ENCODE results near the gene GPR42.
A peak's percentile ranks its signal among the peaks of the same experiment; 100 is the strongest.
"Not testable (repeated sequence)": the region's sequence is repeated elsewhere in the genome, so short reads cannot be mapped to it uniquely, and the experiment has no call there.

Gene GPR42

DNA sequence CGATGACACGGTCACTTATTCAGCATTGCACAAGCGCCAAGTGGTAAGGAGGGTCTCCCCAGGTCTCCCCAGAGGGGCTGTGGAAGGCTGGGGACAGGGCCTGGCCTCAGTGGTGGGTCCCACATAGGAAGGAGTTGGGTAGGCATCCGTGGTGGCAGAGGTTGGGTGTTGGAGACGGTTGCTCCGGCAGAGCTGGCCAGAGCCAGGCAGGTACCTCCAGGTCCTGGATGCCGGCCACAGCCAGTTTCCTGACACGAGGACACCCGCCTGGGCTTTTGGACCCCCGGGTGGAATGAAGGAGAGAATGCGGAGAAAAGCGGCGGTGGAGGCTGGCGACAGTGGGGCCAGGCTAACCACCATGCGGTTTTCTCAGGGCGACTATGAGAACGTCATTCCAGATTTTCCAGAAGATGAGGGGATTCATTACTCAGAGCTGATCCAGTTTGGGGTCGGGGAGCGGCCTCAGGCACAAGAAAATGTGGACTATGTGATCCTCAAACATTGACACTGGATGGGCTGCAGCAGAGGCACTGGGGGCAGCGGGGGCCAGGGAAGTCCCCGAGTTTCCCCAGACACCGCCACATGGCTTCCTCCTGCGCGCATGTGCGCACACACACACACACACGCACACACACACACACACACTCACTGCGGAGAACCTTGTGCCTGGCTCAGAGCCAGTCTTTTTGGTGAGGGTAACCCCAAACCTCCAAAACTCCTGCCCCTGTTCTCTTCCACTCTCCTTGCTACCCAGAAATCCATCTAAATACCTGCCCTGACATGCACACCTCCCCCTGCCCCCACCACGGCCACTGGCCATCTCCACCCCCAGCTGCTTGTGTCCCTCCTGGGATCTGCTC is 24.4 kb upstream of the GPR42 start:
- DNase-seq (ENCODE audit: extremely low spot score, insufficient read length, low read depth) (no peak), FAIRE-seq (peak; percentile 88)

DNA sequence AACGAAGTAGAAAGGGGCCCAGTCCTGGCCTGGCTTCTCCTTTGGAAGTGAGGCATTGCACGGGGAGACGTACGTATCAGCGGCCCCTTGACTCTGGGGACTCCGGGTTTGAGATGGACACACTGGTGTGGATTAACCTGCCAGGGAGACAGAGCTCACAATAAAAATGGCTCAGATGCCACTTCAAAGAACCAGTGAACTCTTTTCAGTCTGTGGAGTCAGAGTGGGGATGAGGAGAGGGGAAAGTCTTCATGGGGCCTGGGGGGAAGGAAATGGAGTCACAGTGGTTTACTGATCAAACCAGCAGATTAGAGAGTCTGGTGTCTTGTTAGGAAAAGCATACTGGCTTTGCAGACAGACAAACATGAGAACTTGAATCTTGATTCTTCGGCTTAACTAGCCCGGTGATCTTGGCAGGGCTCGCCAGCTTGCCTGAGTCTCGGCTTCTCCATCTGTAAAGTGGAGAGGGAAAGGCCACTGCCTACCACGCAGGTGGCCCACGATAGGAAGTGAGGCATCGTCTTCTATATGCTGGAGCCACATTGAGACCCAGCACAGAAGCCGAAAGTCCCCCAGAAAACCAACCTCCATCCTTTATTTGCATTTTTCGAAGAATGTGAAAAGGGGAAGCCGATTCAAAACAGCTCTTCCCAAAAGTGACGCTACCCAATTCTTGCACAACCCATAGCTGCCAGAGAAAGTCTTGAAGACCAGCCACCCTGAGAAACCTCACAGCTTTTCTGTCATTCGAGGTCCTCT is 23.5 kb upstream of the GPR42 start, which contains the start of gene FFAR1:
TSS of gene FFAR1 (plus strand) at position 732 of the 759 bp plus-strand sequence. CDS start 3,650 bp downstream, outside the sequence.
- FAIRE-seq (peak; percentile 95), DNase-seq (ENCODE audit: extremely low spot score, insufficient read length, low read depth) (no peak)

DNA sequence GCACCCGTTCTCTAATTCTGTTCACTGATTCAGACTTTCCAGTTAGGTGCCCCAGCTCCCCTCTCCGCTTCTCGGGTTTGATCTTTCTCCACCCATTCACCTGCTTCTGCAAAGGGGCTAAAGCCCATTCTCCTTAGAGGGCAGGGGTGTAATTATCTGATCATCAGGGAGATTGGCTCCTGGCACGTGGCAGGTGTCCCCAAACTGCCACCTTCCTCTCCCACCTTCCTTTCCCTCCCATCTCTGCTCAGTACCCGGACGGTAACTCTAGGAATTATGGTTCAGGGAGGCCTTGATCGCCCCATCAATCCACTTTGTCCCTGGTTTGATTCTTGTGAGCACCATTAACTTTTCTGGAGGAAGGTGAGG is 23.0 kb upstream of the GPR42 start:
- FAIRE-seq (no peak), DNase-seq (ENCODE audit: extremely low spot score, insufficient read length, low read depth) (no peak)

DNA sequence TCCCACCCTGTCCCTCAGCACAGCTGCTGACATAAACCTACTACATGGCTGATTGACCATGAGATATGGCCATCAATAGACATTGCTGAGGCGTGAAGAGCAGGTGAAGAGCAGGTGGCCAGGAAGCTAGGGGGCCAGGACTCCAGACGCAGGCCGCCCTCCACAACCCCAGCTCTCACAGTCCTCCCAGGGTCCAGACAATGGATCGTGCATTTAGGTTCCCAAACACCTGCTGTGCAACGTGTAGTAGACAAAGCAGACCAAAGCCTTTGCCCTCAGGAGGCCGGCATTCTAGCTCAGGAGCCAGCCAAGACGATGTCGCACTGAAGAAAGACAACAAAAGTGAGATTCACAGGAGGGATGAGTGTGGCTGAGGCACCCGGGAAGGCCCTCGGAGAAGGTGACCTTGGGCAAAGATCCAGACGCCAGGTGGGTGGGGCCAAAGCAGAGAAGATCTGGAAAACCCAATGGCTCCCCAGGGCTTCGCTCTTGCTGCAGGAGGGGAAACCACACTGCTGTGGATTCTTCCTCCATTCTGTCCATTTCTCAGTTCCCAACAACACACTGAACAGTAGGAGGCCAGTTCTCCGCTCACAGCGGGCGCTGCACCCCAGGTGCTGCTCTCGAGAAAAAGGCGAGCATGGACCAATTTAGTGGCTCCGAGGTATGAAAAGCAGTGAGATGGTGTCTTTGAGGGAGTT is 21.8 kb upstream of the GPR42 start:
- DNase-seq (ENCODE audit: extremely low spot score, insufficient read length, low read depth) = no peak
- FAIRE-seq = peak; percentile 64

DNA sequence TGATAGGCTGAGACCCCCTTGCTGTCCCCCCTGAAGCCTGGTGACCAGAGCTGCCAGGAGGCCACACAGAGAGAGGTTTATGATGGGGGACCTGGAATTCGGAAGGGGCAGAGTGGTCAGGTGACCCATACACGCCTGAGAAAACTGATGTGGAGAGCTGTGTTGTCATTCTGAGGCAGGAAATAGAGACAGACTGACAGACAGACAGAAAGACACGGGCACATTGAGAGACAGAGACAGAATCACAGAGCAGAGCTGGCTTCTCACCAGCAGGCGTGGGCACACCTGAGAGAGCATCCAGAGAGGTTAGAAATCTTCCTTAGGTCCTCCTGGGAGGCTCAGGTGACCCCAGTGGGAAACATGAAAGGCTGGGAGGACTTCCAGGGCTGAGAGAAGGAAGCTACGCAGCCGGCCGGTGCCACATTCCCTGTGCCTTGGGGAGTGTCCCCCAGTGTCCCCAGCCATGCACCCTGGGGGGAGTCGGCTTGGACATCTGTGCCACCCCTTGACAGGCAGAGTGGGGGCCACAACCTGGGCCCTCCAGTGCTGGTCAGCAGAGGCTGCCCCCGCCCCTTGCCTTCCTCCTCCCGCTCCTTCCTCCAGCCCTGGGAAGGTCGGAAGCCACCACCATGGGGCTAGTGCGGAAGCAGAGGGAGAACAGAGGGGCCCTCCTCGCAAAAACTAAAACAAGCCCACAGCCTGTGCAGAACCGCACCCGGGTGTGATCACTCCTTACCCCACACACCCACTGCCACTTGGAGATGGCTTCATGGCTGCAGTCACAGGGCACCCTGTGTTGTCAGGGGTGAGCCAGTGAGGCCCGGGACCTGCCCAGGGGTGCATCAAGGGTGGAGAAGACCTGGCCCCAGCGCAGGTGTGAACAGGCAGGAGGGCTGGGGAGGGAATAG is 21.0 kb upstream of the GPR42 start:
- peak; percentile 50 for FAIRE-seq
- DNase-seq (ENCODE audit: extremely low spot score, insufficient read length, low read depth) = no peak

DNA sequence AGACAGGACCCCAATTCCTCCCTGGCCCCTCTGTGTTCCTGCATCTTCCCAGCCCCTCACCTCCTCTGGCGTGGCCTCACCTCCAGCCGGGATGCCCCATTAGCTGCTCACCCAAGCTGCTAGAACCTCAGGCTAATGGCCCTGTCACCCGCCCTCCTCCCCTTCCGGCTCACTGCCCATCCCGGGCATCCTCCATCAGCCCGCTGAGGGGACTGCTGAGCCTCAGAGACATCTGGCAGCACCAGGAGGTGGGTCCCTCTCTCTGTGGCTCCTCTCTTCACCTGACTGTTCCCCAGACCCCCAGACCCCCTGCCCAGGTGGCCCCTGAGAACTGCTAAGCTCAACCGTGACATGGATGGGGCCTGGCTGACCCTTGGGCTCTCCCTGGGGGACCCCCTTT is 20.3 kb upstream of the GPR42 start:
- no peak for DNase-seq (ENCODE audit: extremely low spot score, insufficient read length, low read depth)
- FAIRE-seq = no peak

DNA sequence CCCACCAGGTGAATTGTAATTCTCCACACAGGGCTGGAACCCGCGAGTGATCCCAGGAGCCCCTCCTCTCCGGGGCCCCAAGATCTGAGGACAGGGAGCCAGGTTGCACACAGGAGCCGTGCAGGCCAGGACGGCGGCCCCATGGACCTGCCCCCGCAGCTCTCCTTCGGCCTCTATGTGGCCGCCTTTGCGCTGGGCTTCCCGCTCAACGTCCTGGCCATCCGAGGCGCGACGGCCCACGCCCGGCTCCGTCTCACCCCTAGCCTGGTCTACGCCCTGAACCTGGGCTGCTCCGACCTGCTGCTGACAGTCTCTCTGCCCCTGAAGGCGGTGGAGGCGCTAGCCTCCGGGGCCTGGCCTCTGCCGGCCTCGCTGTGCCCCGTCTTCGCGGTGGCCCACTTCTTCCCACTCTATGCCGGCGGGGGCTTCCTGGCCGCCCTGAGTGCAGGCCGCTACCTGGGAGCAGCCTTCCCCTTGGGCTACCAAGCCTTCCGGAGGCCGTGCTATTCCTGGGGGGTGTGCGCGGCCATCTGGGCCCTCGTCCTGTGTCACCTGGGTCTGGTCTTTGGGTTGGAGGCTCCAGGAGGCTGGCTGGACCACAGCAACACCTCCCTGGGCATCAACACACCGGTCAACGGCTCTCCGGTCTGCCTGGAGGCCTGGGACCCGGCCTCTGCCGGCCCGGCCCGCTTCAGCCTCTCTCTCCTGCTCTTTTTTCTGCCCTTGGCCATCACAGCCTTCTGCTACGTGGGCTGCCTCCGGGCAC is 19.3 kb upstream of the GPR42 start:
- no peak for DNase-seq (ENCODE audit: extremely low spot score, insufficient read length, low read depth)
- no peak for FAIRE-seq

DNA sequence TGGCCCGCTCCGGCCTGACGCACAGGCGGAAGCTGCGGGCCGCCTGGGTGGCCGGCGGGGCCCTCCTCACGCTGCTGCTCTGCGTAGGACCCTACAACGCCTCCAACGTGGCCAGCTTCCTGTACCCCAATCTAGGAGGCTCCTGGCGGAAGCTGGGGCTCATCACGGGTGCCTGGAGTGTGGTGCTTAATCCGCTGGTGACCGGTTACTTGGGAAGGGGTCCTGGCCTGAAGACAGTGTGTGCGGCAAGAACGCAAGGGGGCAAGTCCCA is 18.8 kb upstream of the GPR42 start:
- FAIRE-seq (no peak), DNase-seq (ENCODE audit: extremely low spot score, insufficient read length, low read depth) (no peak)

DNA sequence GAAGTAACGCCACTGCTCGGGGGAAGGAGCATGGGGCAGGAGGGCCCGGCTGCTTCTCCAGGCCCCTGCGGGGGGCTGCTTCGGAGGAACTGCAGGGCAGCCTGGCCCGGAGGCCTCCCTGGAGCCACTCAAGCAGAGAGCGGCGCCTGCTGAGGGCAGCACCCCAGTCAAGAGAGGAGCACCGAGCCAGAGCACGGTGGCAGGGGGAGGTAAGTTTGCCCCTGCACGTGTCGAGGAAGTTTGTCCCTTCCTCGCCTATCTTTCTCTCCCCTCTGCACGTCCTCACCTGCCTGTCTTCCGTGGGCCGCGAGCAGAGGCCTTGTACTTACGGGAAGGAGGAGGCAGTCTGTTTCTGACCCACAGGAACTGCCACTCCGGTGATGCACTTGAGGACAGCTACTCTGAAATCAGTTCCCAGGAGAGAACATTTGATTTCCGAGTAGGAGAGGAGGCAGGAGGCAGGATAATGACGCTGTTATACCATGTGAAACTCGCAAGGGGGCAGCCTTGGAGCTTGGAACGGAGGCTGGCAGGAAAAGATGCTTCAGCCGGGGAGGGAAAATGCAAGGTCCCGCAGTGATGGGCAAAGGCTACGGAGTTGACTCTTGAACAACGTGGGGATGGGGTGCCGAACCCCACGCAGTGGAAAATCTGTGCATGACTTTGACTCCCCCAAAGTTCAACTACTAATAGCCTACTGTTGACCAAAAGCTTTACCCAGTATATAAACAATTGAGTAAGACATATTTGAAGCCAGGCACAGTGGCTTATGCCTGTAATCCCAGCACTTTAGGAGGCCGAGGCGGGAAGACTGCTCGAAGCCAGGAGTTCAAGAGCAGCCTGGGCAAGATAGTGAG is 18.2 kb upstream of the GPR42 start:
- FAIRE-seq (peak; percentile 94), DNase-seq (ENCODE audit: extremely low spot score, insufficient read length, low read depth) (no peak)

DNA sequence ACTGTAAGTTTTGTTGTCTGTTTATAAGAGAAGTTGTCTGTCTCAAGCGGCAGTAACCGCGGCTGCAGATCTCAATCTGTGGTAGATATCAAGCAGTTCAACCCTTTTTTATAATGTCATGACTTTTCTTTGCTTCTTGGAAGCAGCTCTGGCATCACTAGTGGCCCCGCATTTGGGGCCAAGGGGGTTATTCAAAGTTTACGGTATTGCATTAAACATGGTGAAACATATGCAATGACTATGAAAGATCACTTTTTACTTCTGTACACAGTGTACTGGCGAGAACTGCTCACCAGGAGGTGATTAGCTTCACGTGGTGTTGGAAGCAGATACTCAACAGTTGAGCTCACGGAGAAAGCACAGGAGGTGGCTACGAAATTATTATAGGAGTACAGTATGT is 17.2 kb upstream of the GPR42 start:
- DNase-seq (ENCODE audit: extremely low spot score, insufficient read length, low read depth) = no peak

DNA sequence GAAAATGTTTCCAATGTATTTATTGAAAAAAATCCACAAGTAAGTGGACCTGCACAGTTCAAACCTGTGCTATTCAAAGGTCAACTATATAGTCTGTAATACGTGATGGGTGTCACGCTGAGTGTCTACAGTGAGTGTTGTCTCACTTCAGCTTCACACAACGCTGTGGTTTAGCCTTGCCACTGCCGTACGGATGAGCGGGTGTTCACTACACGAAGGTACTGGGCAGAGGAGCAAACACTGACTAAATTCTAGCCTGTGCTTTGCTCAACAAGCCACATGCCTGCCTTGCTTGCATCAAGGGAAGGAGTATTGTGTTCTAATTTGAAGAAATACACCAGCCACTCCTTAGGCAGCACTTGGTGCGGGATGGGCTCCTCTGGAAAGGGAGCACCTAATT is 16.0 kb upstream of the GPR42 start:
- FAIRE-seq (no peak), DNase-seq (ENCODE audit: extremely low spot score, insufficient read length, low read depth) (no peak)

More for the DNA sequence above, 17.2 kb upstream of the GPR42 start:
- FAIRE-seq = no peak

DNA sequence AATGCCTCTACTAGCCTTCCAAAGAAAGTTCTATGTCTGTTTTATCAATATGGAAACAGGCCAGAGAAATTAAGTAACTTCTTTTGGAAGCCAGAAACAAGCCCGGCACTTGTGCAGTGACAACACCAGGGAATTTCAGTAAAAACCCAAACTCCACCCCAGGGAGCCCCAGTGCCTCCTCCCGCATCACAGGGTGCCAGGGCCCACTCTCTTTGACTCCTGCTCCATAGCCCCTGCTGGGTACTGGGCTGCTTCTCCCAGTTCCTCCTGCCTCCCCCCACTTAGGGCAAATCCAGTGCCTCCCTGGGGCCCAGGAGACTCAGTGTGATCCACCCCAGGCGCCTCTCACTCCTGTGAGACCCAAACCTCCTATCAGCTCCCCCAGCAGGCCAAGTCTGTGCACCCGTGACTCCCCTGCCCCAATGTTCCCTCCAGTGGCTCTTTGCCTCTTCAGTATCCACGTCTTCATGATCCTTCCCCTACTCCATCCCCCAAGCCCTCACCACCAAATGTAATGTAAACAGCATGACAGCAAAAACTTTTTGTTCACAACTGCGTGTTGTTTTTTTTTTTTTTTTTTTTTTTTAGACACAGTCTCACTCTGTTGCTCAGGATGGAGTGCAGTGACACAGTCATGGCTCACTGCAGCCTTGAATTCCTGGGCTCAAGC is 14.9 kb upstream of the GPR42 start:
- no peak for FAIRE-seq

DNA sequence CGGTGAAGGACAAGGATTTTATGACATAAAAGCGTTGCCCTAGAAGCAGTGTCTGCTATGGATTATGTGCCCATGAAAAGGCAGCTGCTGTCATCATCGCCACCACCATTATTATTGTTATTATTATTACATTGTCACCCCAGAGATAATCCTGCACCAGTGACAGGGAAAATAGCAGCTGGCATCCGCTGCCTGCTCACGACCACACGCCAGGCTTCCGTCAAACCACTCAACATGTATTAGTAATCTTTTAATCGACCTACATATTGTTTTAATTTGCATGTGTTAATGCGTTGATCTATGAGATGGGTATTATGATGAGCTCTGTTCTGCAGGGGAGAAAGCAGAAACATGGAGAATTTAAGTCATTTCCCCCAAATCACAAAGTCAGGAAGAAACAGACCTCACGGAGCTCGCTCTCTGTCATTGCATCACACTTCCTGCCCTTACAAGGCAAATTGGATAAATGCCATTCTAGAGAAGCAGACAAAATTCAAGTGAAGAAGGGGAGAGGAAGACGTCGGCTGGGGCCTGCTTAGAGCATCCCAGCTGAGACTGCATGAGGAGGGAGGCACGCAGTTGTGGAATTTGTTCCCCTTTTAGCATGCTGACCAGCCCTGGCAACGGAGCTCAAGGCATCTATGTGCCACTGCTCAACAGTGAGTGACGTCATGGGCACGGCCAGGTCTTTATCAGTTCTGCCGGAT is 12.8 kb upstream of the GPR42 start, which contains the start of gene FFAR3:
TSS of gene FFAR3 (plus strand) at position 594 of the 707 bp plus-strand sequence. CDS start 431 bp downstream, outside the sequence.
- FAIRE-seq (no peak), DNase-seq (ENCODE audit: extremely low spot score, insufficient read length, low read depth) (no peak)

More for the DNA sequence above, 14.9 kb upstream of the GPR42 start:
- no peak for DNase-seq (ENCODE audit: extremely low spot score, insufficient read length, low read depth)

DNA sequence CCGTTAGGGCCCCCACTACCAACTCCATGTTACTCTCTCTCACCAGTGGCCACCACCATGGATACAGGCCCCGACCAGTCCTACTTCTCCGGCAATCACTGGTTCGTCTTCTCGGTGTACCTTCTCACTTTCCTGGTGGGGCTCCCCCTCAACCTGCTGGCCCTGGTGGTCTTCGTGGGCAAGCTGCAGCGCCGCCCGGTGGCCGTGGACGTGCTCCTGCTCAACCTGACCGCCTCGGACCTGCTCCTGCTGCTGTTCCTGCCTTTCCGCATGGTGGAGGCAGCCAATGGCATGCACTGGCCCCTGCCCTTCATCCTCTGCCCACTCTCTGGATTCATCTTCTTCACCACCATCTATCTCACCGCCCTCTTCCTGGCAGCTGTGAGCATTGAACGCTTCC is 12.0 kb upstream of the GPR42 start:
- not testable (repeated sequence) for FAIRE-seq; DNase-seq (ENCODE audit: extremely low spot score, insufficient read length, low read depth)

DNA sequence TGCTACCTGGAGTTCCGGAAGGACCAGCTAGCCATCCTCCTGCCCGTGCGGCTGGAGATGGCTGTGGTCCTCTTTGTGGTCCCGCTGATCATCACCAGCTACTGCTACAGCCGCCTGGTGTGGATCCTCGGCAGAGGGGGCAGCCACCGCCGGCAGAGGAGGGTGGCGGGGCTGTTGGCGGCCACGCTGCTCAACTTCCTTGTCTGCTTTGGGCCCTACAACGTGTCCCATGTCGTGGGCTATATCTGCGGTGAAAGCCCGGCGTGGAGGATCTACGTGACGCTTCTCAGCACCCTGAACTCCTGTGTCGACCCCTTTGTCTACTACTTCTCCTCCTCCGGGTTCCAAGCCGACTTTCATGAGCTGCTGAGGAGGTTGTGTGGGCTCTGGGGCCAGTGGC is 11.5 kb upstream of the GPR42 start:
- not testable (repeated sequence) for DNase-seq (ENCODE audit: extremely low spot score, insufficient read length, low read depth); FAIRE-seq

DNA sequence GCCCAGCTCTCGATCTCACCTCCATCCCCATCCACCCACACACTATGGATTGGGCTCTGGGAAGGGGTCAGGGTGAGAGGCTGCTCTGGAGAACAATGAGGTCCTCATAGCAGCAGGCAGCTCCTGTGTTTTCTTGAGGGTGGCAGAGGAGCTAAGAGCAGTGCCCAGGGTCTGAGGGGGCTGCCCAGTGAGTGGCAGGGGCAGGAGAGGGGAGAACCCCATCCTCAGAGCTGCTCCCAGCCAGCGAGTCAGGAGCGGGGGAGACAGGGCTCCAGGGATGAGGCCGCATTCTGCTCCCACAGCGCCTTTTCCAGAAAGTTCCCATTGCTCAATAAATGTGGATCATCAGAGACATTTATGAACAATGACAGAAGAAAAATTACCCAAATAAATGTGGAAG is 10.8 kb upstream of the GPR42 start:
- peak; percentile 72 for FAIRE-seq
- DNase-seq (ENCODE audit: extremely low spot score, insufficient read length, low read depth) = not testable (repeated sequence)

DNA sequence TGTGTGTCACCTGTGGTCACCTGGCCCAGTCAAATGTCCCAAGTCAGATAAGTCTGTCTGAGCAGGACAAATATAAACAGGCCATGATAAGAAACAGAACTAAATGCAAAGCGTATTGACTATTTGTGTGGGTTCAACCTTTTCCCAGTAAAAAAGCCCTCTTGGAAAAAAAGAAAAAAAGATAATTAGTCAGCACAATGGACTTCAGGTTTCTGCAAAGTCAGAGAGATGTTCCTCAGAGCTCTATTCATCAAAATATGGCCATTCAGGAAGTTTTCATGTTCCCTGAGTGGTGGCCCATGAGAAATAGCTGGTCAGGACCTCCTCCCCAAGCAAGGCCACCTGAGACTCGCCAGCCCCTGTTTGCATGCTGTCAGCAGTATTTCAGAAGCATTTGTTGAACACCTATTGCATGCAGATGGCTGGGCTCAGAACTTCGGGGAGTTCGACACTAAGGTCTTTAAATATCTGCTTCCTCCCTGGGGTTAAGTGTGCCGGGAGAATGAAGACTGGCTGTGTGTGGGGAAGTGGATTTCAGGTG is 9.9 kb upstream of the GPR42 start:
- DNase-seq (ENCODE audit: extremely low spot score, insufficient read length, low read depth) (no peak), FAIRE-seq (no peak)
